Cortex of kidney (tissue), 1 donor: Measurements from ENCODE around the gene HGS.
"Not testable (repeated sequence)": the region's sequence is repeated elsewhere in the genome, so short reads cannot be mapped to it uniquely, and the experiment has no call there.

Source experiments
- DNase-seq: peaks from one replicate; lab custom pipeline; 2025; lab: John Stamatoyannopoulos, UW

The HGS gene

GRCh38 chr17:81719410-81720266, 35.8 kb downstream of the HGS start:
- DNase-seq, result no peak

GRCh38 chr17:81720267-81721071, 36.7 kb downstream of the HGS start:
- DNase-seq, result no peak

- DNase-seq, result no peak
These were observed 38.6 kb downstream of the HGS start for GRCh38 chr17:81722184-81723120.

- no peak for DNase-seq
These were observed 39.9 kb downstream of the HGS start for GRCh38 chr17:81723651-81724209.

GRCh38 chr17:81725439-81725838, 41.6 kb downstream of the HGS start:
- no peak for DNase-seq

GRCh38 chr17:81726004-81726403, 42.2 kb downstream of the HGS start:
- DNase-seq, result no peak

- DNase-seq, result no peak
These were observed 43.7 kb downstream of the HGS start for GRCh38 chr17:81727324-81728031.

- DNase-seq, result no peak
These were observed 49.9 kb downstream of the HGS start for GRCh38 chr17:81733507-81734404.

- DNase-seq, result no peak
These were observed 50.8 kb downstream of the HGS start for GRCh38 chr17:81734405-81735263.

GRCh38 chr17:81735264-81736102, 51.7 kb downstream of the HGS start:
- no peak for DNase-seq

GRCh38 chr17:81737947-81738800, 54.4 kb downstream of the HGS start:
- DNase-seq, result no peak

GRCh38 chr17:81738801-81739393, 55.1 kb downstream of the HGS start:
- no peak for DNase-seq

GRCh38 chr17:81739593-81739992, 55.8 kb downstream of the HGS start:
- DNase-seq, result not testable (repeated sequence)

GRCh38 chr17:81740395-81740961, 56.7 kb downstream of the HGS start:
- DNase-seq, result no peak

- no peak for DNase-seq
These were observed 57.3 kb downstream of the HGS start for GRCh38 chr17:81741049-81741593.
